IMR-90 (cell line): ENCODE results near the gene GALNT17. TPM values are rescaled to one million over a fixed set of nuclear protein-coding genes. Genes with fewer than 3 reads are reported as not detected.

Experiments used
- ATAC-seq: fragments of 200-7000 bp; cut with Tn5 transposase; 2 replicates; pipeline ENCODE4 v1.9.1; 2020; ENCODE audit warnings: low read depth, mild to moderate bottlenecking, moderate library complexity
- BruUV-seq: library from RNA; stranded (reverse); fragments of 400-500 nt; replicated peaks from 2 replicates; lab custom pipeline; 2021; lab: Mats Ljungman, UMichigan
- CTCF ChIA-PET: fragments of 300-600 bp; formaldehyde crosslinking; extraction: SDS; loops from one replicate; lab custom pipeline; 2021; ENCODE audit warnings: antibody characterized with exemption; lab: Yijun Ruan, JAX
- POLR2A ChIA-PET: fragments of 300-600 bp; sonication (Branson Sonifier 250); formaldehyde crosslinking; loops from one replicate; lab custom pipeline; 2022; ENCODE audit warnings: antibody characterized with exemption; ENCODE audit not compliant: unreplicated experiment; lab: Charles Lee
- DNase-seq: peaks from one replicate; pipeline ENCODE4 v3.0.0; 2013
- H2AFZ ChIP-seq: replicated peaks from 2 replicates; pipeline ENCODE3; 2013; ENCODE audit warnings: low read length, mild to moderate bottlenecking; ENCODE audit not compliant: poor library complexity
- H2AK5ac ChIP-seq: 2 replicates; pipeline ENCODE4 v1.6.1; 2013; ENCODE audit warnings: low read depth, low read length, inconsistent platforms
- H2AK9ac ChIP-seq: replicated peaks from 2 replicates; pipeline ENCODE3; 2013; ENCODE audit warnings: mild to moderate bottlenecking, low read depth, low read length, moderate library complexity; ENCODE audit not compliant: poor library complexity
- H2BK120ac ChIP-seq: 2 replicates; pipeline ENCODE4 v1.6.1; 2013; ENCODE audit warnings: low read depth, low read length, inconsistent platforms
- H2BK15ac ChIP-seq: 3 replicates; pipeline ENCODE4 v1.6.1; 2013; ENCODE audit warnings: low read depth, low read length, inconsistent platforms
- H2BK20ac ChIP-seq: 2 replicates; pipeline ENCODE4 v1.6.1; 2013; ENCODE audit warnings: low read depth, mild to moderate bottlenecking, inconsistent platforms, low read length, moderate library complexity
- H2BK5ac ChIP-seq: 2 replicates; pipeline ENCODE4 v1.6.1; 2013; ENCODE audit warnings: mild to moderate bottlenecking, low read depth, low read length, inconsistent platforms; ENCODE audit not compliant: poor library complexity, severe bottlenecking
- H3K14ac ChIP-seq: replicated peaks from 2 replicates; pipeline ENCODE4 v1.6.1; 2013; ENCODE audit warnings: low read depth, low read length, inconsistent platforms
- H3K18ac ChIP-seq: 2 replicates; pipeline ENCODE4 v1.6.1; 2013; ENCODE audit warnings: low read depth, low read length, control low read depth
- H3K23ac ChIP-seq: 2 replicates; pipeline ENCODE4 v1.6.1; 2013; ENCODE audit warnings: low read depth, low read length, inconsistent platforms
- H3K27ac ChIP-seq: 2 replicates; pipeline ENCODE4 v1.5.1; 2013; ENCODE audit warnings: mild to moderate bottlenecking, control low read depth, low read length; ENCODE audit not compliant: insufficient read depth
- H3K27me3 ChIP-seq: 2 replicates; pipeline ENCODE4 v1.6.1; 2013; ENCODE audit warnings: low read length; ENCODE audit not compliant: control insufficient read depth, insufficient read depth
- H3K36me3 ChIP-seq: 2 replicates; pipeline ENCODE4 v1.6.1; 2013; ENCODE audit warnings: low read length, mixed read lengths; ENCODE audit not compliant: control insufficient read depth, insufficient read depth
- H3K4ac ChIP-seq: 2 replicates; pipeline ENCODE4 v1.6.1; 2013; ENCODE audit warnings: low read depth, low read length, inconsistent platforms
- H3K4me1 ChIP-seq: 2 replicates; pipeline ENCODE4 v1.6.1; 2013; ENCODE audit warnings: low read length, mixed read lengths; ENCODE audit not compliant: control insufficient read depth, insufficient read depth
- H3K4me2 ChIP-seq: 2 replicates; pipeline ENCODE4 v1.6.1; 2013; ENCODE audit warnings: low read depth, mild to moderate bottlenecking, control low read depth, low read length, moderate library complexity
- H3K4me3 ChIP-seq: 2 replicates; pipeline ENCODE4 v1.5.1; 2013; ENCODE audit warnings: low read depth, mild to moderate bottlenecking, control low read depth, low read length, moderate library complexity; ENCODE audit not compliant: insufficient read depth
- H3K56ac ChIP-seq: 2 replicates; pipeline ENCODE4 v1.6.1; 2013; ENCODE audit warnings: low read length, inconsistent platforms; ENCODE audit not compliant: insufficient read depth; ENCODE audit errors: extremely low read depth
- H3K79me1 ChIP-seq, 2 experiments: 2 replicates each; pipeline ENCODE4 v1.6.1; 2013; ENCODE audit warnings: low read length in 2 of 2, inconsistent platforms in 1 of 2, low read depth in 1 of 2
- H3K9ac ChIP-seq: 2 replicates; pipeline ENCODE4 v1.6.1; 2013; ENCODE audit warnings: low read depth, low read length, control low read depth
- H3K9me1 ChIP-seq: 2 replicates; pipeline ENCODE4 v1.6.1; 2013; ENCODE audit warnings: low read length, inconsistent platforms; ENCODE audit not compliant: insufficient read depth
- H3K9me3 ChIP-seq: 2 replicates; pipeline ENCODE4 v1.6.1; 2013; ENCODE audit warnings: low read length; ENCODE audit not compliant: control insufficient read depth, insufficient read depth
- H4K20me1 ChIP-seq: 2 replicates; pipeline ENCODE4 v1.6.1; 2013; ENCODE audit warnings: low read length, inconsistent platforms; ENCODE audit not compliant: insufficient read depth
- H4K5ac ChIP-seq: 2 replicates; pipeline ENCODE4 v1.6.1; 2013; ENCODE audit warnings: mild to moderate bottlenecking, low read depth, low read length, control low read depth
- H4K8ac ChIP-seq, 2 experiments: 2 replicates each; pipeline ENCODE4 v1.6.1; 2013; ENCODE audit warnings: low read depth in 2 of 2, low read length in 2 of 2, control low read depth in 1 of 2, inconsistent platforms in 1 of 2
- H4K91ac ChIP-seq: 2 replicates; pipeline ENCODE4 v1.6.1; 2013; ENCODE audit warnings: low read depth, low read length, inconsistent platforms; ENCODE audit not compliant: insufficient read depth
- CEBPB ChIP-seq: IDR thresholded peaks from 2 replicates; pipeline ENCODE4 v1.6.1; 2012; ENCODE audit warnings: low read depth, low read length, improper control_type of control experiment
- CHD1 ChIP-seq: IDR thresholded peaks from 2 replicates; pipeline ENCODE4 v1.6.1; 2012; ENCODE audit warnings: low read depth, low read length, improper control_type of control experiment
- FOS ChIP-seq: fragments of 150-350 bp; IDR thresholded peaks from 2 replicates; pipeline ENCODE4 v1.6.1; 2016; ENCODE audit warnings: low read depth, low read length
- MAZ ChIP-seq: IDR thresholded peaks from 2 replicates; pipeline ENCODE4 v1.6.1; 2012; ENCODE audit warnings: low read depth, mild to moderate bottlenecking, low read length, improper control_type of control experiment, moderate library complexity, borderline replicate concordance
- NFE2L2 ChIP-seq: fragments of 150-350 bp; IDR thresholded peaks from 2 replicates; pipeline ENCODE4 v1.6.1; 2016; ENCODE audit warnings: low read depth, mild to moderate bottlenecking, low read length
- SMC3 ChIP-seq: fragments of 150-350 bp; IDR thresholded peaks from 2 replicates; pipeline ENCODE4 v1.6.1; 2016; ENCODE audit warnings: low read depth, mild to moderate bottlenecking, antibody characterized with exemption, low read length, moderate library complexity
- WGBS, 2 experiments: methylation state at CpG; one replicate each; pipeline versions ENCODE4 v1.1.5 to v1.1.7; 2013; ENCODE audit warnings: missing lambda C conversion rate in 2 of 2; ENCODE audit not compliant: insufficient read length in 1 of 2; ENCODE audit errors: extremely low coverage in 2 of 2; 5-methylcytosine and 5-hydroxymethylcytosine counted together
- dilution Hi-C: fragments of 300-500 bp; cut with HindIII; formaldehyde crosslinking; loops from one replicate; pipeline ENCODE4 v1.14.3; 2018; ENCODE audit warnings: low sequenced_read_pairs; ENCODE audit not compliant: unreplicated experiment
- in situ Hi-C: fragments of 300-500 bp; cut with MboI; formaldehyde crosslinking; loops from 3 replicates; pipeline ENCODE4 v1.14.3; 2019; ENCODE audit warnings: low sequenced_read_pairs, inconsistent platforms, mixed read lengths
- intact Hi-C: fragments of 100-400 bp; cut with micrococcal nuclease; formaldehyde crosslinking; loops from 2 replicates; pipeline ENCODE4 v1.10.0; 2022
- polyA plus RNA-seq, 3 experiments: library from polyadenylated mRNA; depleted of rRNA; stranded (reverse); fragments of >200 nt; gene quantifications; 2 replicates each; pipeline ENCODE4 v1.2.3, GENCODE V29; 2012; ENCODE audit warnings: low replicate concordance in 1 of 3
- total RNA-seq: library from RNA; depleted of rRNA; stranded (reverse); fragments of >200 nt; gene quantifications from 2 replicates; pipeline ENCODE4 v1.2.3, GENCODE V29; 2012
- TF ChIP-seq, protein P1 (sequence below): fragments of 150-350 bp; IDR thresholded peaks from 2 replicates; pipeline ENCODE4 v1.6.1; 2016; ENCODE audit warnings: low read depth, mild to moderate bottlenecking, low read length, moderate library complexity, borderline replicate concordance
- TF ChIP-seq, protein P2 (sequence below): conservative IDR thresholded peaks from 2 replicates; pipeline ENCODE4 v1.5.1; 2012; ENCODE audit warnings: mild to moderate bottlenecking, low read depth, low read length, improper control_type of control experiment

The GALNT17 gene
- total and polyA plus RNA-seq, 2 of the 4 experiments (the other 2 are of a cell fraction), result not detected

DNA sequence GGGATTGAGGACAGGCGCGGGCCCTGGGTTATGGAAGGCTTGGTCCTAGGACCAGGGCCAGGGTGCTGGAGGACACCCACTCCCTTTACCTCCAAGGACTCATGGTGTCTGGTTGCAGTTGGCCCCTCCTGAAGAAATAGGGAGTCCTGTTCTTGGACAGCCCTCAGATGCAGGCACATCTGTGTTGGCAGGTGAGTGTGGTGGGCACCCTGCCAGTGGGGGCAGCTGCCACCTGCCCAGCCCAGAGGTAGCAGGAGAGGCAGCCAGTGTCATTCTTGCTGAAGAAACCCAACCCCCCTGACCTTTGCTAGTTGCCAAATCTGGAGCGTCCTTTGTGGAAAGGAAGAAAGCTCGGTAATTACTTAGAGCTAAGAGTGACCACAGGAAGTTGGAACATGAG is 8.3 kb downstream of the GALNT17 start:
- Histone ChIP-seq H3K4me1 (no peaks in the 10 kb centered on the region), H2AFZ (no peak overlapping the region), H2BK20ac (no peak overlapping the region), H4K91ac (no peak overlapping the region), H3K4ac (no peak overlapping the region), H3K27me3 (no peaks in the 10 kb centered on the region), H3K36me3 (no peaks in the 10 kb centered on the region), H2AK9ac (no peak overlapping the region), H3K4me2 (no peak overlapping the region), H4K8ac (no peak overlapping the region), H3K9ac (no peak overlapping the region), H2BK15ac (no peak overlapping the region), H4K5ac (no peak overlapping the region), H3K18ac (no peak overlapping the region), H3K56ac (no peak overlapping the region), H3K79me1 (no peaks in the 10 kb centered on the region), H2BK120ac (no peak overlapping the region), H2AK5ac (no peak overlapping the region), H3K9me1 (no peaks in the 10 kb centered on the region), H2BK5ac (no peak overlapping the region), H3K27ac (no peak overlapping the region), H3K4me3 (no peak overlapping the region), H3K14ac (no peak overlapping the region), H4K20me1 (no peaks in the 10 kb centered on the region), H3K9me3 (peaks cover 22% of the 10 kb centered on the region), H3K23ac (no peak overlapping the region)
- POLR2A ChIA-PET, result no interaction called here
- CTCF ChIA-PET, result no interaction called here
- intact Hi-C loops, result no loop called here
- no TSS peak for BruUV-seq
- WGBS, 2 experiments, result no CpG with 5 or more reads among the region's 4 CpGs
- no peak for ATAC-seq
- TF ChIP-seq SMC3, result no peak
- TF ChIP-seq, protein P1, sequence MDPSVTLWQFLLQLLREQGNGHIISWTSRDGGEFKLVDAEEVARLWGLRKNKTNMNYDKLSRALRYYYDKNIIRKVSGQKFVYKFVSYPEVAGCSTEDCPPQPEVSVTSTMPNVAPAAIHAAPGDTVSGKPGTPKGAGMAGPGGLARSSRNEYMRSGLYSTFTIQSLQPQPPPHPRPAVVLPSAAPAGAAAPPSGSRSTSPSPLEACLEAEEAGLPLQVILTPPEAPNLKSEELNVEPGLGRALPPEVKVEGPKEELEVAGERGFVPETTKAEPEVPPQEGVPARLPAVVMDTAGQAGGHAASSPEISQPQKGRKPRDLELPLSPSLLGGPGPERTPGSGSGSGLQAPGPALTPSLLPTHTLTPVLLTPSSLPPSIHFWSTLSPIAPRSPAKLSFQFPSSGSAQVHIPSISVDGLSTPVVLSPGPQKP, result no peak
- TF ChIP-seq CHD1, result no peak
- TF ChIP-seq FOS, result no peak
- TF ChIP-seq, protein P2, sequence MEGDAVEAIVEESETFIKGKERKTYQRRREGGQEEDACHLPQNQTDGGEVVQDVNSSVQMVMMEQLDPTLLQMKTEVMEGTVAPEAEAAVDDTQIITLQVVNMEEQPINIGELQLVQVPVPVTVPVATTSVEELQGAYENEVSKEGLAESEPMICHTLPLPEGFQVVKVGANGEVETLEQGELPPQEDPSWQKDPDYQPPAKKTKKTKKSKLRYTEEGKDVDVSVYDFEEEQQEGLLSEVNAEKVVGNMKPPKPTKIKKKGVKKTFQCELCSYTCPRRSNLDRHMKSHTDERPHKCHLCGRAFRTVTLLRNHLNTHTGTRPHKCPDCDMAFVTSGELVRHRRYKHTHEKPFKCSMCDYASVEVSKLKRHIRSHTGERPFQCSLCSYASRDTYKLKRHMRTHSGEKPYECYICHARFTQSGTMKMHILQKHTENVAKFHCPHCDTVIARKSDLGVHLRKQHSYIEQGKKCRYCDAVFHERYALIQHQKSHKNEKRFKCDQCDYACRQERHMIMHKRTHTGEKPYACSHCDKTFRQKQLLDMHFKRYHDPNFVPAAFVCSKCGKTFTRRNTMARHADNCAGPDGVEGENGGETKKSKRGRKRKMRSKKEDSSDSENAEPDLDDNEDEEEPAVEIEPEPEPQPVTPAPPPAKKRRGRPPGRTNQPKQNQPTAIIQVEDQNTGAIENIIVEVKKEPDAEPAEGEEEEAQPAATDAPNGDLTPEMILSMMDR, result no peak
- no peak for TF ChIP-seq CEBPB
- no peak for TF ChIP-seq NFE2L2
- TF ChIP-seq MAZ, result no peak
- dilution Hi-C loops, result no loop called here
- in situ Hi-C loops, result no loop called here
- DNase-seq, result no peak
